NCI-H345 (cell line): Measurements from ENCODE around the gene HDHD2.
A peak's percentile ranks its signal among the peaks of the same experiment; 100 is the strongest.

Source experiments
- DNase-seq: peaks from one replicate; lab custom pipeline; 2025; lab: John Stamatoyannopoulos, UW

Gene HDHD2

GRCh38 chr18:47146206-47146605 lies 4.1 kb downstream of the HDHD2 start:
- no peak for DNase-seq

DNA sequence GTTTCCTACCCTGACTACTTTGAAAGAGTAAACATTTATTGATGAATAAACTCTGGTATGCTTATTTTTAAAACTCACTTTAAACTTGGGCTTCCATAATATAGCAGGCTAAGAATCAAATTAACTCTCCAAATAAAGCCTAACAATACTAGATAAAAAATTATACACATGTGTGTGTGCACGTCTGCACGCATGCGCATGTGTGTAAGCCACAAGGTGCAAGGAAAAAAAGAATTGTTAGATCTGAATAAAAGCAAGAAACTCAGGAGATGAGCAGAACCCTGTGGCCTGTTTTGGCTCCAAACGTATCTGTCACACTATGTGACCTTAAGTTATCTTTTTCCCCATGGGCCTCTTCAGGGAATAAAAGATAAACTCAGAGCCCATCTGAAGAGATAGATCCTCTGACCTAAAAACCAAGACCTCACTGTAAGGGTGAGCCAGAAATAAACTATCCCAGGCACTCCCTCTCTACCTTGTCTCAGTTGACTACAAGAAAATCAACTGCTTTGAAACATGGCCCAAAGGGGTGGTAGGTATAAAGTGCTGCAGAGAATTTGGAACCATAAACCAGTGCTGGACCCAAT lies 6.3 kb downstream of the HDHD2 start:
- DNase-seq = no peak

DNA sequence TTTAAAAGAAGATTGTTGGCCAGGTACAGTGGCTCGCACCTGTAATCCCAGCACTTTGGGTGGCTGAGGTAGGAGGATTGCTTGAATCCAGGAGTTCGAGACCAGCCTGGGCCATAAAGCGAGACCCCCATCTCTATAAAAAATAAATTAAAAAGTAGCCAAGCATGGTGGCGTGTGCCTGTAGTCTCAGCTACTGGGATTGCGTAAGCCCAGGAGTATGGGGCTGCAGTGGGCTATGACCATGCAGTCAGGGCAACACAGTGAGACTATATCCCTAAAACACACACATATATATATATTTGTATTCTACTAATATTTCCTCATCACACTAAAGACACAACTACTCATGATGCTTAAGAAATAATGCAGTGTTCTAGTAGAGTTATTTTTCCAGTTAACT lies 7.1 kb downstream of the HDHD2 start:
- no peak for DNase-seq

DNA sequence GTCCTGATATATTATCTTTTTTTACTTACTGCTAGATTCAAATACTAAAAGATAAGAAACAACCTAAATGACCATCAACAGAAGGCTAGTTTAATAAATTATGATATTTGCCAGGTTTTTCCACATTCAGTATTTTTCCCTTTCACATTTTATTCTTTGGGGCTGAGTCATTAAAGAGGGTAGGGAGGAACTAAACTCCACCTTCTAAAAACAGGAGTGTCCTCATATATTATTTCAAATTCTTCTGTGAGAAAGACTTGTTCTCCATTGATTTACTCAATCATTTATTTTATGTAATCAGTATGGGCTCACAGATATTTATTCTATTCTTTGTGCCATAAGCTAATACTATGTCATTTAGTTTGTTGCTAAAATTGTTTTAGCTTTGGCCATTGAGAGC lies 9.0 kb downstream of the HDHD2 start:
- no peak for DNase-seq

- no peak for DNase-seq
Observed at GRCh38 chr18:47121146-47121545, 29.2 kb downstream of the HDHD2 start.

DNA sequence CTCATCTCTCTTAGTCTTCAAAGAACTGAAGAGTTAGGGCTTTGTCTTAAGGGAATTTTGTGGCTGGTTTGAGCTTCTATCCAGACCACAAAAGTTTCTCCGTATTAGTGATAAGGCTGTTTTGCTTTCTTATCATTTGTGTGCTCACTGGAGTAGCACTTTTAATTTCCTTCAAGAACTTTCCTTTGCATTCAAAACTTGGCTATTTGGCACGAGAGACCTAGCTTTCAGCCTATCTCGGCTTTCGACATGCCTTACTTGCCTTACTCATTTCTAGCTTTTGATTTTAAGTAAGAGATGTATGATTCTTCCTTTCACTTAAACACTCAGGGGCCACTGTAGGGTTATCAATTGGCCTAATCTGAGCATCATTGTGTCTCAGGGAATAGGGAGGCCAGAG lies 29.9 kb downstream of the HDHD2 start:
- no peak for DNase-seq

DNA sequence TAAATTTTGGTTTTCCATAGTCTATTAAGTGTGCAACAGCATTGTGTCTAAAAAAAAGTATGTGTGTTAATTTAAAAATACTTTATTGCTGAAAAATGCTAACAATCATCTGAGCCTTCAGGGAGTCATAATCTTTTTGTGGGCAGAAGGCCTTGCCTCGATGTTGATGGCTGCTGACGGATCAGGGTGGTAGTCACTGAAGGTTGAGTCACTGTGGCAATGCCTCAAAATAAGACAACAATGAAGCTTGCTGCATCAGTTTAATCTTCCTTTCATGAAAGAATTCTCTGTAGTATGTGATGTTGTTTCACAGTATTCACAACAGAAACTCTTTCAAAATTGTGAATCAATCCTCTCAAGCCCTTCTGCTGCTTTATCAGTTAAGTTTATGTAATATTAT lies 31.3 kb downstream of the HDHD2 start:
- no peak for DNase-seq

DNA sequence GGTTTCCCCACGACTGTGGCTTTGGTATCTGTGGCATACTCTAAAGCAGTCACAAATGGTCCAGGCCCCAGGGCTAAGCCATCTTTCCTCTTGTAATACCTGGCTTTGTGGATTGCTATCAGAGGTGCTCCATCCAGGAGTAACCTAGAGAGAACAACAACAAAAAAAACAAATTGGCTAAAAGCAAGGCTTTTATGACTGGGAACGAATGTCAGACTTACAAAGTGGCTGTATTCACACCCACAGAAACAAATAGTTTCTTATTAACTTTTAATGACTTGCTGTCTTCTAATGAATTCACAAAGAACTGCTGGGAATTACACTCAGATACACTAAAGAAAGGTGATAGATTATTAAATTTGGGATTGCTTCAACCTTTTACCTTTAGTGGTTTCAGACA lies 35.1 kb downstream of the HDHD2 start:
- DNase-seq = no peak

GRCh38 chr18:47113796-47114540 lies 36.3 kb downstream of the HDHD2 start:
- no peak for DNase-seq

DNA sequence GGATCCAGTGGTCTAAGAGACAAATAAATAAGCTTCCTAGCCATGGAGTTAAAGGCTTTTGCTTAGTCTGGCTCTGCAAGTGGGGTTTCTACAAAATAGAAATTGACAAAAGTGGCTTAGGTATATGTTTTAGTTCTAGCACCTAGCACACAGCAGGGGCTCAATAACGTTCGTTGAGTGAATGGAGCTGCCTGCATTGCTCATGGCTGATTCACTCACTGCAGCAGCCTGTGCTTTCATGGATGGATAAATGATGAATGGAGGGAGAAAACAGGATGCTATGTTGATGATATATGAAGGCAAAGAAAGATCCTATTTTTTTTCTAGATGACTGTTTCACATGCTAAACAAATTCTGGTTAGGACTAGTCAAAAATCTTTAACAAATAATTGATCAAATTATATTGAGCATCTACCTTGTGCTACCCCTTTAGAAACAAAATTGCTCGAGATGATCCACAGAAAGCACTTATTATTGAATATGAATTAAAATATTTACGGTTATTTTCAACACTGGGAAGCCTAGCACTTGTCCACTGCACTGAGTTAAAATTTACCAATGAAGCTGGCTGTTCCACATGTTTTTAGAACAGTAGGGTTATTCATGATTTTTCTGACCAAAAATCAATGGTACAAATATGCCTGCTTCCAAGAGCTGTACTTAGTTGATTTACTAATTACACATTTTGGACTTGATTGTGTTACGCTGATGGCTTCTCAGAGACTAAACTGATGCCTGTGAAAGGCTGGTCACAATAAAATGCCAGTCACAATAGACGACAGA lies 39.6 kb downstream of the HDHD2 start:
- no peak for DNase-seq

GRCh38 chr18:47109720-47110119 lies 40.6 kb downstream of the HDHD2 start:
- no peak for DNase-seq

GRCh38 chr18:47108998-47109405 lies 41.3 kb downstream of the HDHD2 start:
- DNase-seq = no peak

- no peak for DNase-seq
Observed at GRCh38 chr18:47108373-47108772, 41.9 kb downstream of the HDHD2 start.

DNA sequence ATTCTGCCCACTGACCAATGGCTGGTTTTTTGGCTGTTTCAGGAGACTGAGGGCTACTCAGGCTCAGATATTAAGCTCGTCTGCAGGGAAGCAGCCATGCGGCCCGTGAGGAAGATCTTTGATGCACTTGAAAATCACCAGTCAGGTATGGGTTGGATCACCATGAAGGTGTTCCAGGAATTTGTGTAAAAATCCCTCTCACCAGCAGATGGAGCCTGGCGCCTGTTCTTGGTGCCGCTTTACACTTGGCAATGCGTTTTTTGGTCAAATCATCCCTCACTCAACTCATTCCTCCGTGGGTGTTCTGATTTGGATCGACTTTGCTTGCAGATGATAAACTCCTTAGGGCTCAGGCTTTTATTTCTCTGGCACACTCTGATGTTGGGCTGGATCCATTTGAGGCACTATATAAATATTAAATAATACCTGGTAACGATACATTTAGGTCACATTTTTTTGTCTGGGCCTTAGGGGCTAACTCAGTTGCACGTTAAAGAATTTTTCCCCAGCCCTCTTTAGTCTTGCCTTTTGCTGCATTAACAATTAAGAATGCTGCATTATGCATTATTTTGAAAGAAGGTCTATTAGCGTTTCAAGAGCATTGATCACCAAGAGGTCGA lies 50.0 kb downstream of the HDHD2 start:
- DNase-seq = peak; percentile 59

GRCh38 chr18:47095810-47096209 lies 54.5 kb downstream of the HDHD2 start:
- DNase-seq = no peak

DNA sequence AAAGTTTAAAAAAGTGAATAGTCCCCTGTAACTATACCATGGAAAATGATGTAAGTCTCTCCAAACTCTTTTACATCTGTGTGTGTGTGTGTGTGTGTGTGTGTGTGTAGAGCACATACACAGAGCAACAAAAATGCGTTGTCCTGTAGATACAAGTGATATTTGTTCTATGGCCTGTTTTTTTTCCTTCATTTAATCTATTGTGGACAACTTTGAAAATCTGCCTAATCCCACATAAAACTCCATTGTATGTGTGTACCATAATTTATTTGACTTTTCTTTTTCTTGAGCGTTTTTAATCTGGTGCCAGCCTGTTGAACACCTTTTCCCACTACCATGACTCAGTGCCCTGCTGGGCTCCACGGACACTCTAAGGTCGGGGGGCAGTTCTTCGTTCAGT lies 62.6 kb downstream of the HDHD2 start:
- no peak for DNase-seq

DNA sequence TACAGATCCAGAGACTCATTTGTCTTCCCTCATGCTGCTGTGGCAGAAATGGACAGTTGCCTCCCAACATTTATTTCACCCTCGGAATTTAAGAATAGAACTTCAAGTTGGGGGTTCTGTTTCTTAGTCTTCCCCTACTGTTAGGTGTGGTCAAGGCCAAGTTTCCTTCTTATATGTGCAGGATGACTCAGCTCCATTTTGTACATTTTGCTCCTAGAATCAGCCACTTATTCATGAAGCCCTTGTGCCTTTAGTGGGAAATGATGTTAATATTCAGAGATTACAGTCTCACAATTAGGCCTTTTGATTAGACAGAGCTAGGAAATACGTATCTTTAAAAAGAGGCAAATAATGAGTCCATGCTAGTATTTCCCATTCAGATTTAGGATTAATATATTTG lies 68.7 kb downstream of the HDHD2 start:
- no peak for DNase-seq

DNA sequence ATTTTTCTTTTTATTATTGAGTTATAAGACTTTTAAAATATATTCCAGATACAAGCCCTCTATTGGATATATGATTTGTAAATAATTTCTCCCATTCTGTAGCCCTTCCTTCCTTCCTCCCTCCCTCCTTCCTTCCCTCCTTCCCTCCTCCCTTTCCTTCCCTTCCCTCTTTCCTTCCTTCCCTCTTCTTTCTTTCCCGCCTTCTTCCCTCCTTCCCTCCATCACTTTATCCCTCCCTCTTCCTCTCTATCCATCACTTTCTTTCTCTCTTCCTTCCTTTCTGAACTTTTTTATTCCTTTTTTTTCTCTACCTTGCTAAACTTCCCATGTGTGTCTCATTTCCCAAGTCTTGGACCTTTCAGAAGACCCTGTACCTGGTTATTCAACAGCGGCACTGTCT lies 69.4 kb downstream of the HDHD2 start:
- DNase-seq = no peak

GRCh38 chr18:47077111-47077510 lies 73.2 kb downstream of the HDHD2 start:
- no peak for DNase-seq

DNA sequence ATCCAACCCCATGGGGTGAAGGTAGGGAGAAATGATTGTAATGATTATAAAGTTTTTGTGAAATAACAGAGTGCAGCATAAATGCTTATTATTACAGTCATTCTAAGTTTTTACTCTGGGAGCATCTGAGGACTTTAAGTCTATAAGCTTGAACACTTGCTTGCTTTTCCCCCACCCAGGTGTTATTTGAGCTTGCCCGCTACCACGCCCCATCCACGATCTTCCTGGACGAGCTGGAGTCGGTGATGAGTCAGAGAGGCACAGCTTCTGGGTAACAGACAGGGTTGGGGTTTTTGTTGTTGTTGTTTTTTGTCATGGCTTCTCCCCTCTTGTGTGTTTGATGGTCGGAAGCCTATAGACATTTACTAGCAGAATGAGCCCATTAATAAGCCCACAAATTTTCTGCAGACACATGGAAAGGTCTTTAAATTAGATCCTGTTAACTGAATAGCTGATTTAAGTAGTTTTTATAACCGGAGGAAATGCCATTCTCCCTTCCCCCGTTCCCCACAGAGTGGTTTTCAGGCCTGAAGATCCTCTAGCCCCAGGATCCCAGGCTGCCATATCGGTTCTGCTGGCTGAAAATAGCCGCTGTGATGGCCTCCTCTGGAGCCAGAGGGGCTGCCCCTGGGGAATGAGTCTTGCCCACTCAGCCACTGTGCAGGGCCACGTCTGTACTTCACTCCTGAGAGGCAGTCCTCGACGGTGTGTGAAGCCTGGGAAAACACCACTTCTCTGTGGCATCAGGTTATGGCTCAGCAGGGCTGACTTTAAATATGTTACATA lies 75.0 kb downstream of the HDHD2 start:
- DNase-seq = no peak

DNA sequence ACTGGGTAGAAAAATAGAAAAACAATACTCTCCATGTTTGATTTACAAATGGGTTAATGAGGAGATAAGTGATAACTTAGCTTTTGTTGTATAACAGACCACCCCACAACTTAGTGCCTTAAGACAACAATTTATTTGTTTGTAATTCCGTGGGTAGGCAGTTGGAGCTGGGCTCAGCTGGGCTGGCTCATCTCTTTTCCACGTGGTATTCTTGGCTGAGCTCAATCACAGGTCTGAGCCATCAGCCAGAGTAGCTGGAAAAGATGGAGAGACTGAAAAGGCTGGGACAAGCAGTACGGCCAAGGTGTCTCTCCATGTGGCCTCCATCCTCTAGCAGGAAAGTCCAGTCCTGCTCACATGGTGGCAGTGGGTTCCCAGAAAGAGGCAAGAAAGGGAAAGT lies 82.7 kb downstream of the HDHD2 start:
- no peak for DNase-seq

- no peak for DNase-seq
Observed at GRCh38 chr18:47063096-47063495, 87.2 kb downstream of the HDHD2 start.
